CD4-positive, alpha-beta T cell (primary cell): ENCODE results near the gene SMIM45.

Experiments
- ATAC-seq: fragments of 200-7000 bp; cut with Tn5 transposase; one replicate; pipeline ENCODE4 v1.10.0; 2022; ENCODE audit warnings: mild to moderate bottlenecking; ENCODE audit not compliant: poor library complexity
- CTCF ChIA-PET: fragments of 350-600 bp; sonication (Branson Sonifier 250); formaldehyde crosslinking; loops from one replicate; lab custom pipeline; 2021; ENCODE audit warnings: antibody characterized with exemption, inconsistent platforms; lab: Charles Lee
- POLR2A ChIA-PET: fragments of 350-600 bp; sonication (Branson Sonifier 250); formaldehyde crosslinking; loops from one replicate; lab custom pipeline; 2021; ENCODE audit warnings: antibody characterized with exemption, inconsistent platforms; lab: Charles Lee
- DNase-seq, 14 experiments: peaks; one replicate each; pipeline ENCODE4 v3.0.0-alpha.2; 2013 to 2020; ENCODE audit warnings: mixed read lengths in 2 of 14
- H3K27ac ChIP-seq, 2 donors: one replicate each; pipeline versions ENCODE4 v1.5.1 to v1.7.0; 2013; ENCODE audit warnings: low read length in 2 of 2, low read depth in 1 of 2, mild to moderate bottlenecking in 1 of 2
- H3K27me3 ChIP-seq, 2 experiments: 1 replicate in 1 of 2; 2 replicates in 1 of 2; pipeline versions ENCODE4 v1.6.1 to v1.7.0; 2013; ENCODE audit warnings: low read length in 2 of 2, control low read depth in 1 of 2, mild to moderate bottlenecking in 1 of 2, moderate library complexity in 1 of 2; ENCODE audit not compliant: insufficient read depth in 2 of 2, control insufficient read depth in 1 of 2
- H3K36me3 ChIP-seq: one replicate; pipeline ENCODE4 v1.6.1; 2013; ENCODE audit warnings: low read length, control low read depth; ENCODE audit not compliant: insufficient read depth
- H3K4me1 ChIP-seq: one replicate; pipeline ENCODE4 v1.6.1; 2013; ENCODE audit warnings: low read length, control low read depth; ENCODE audit not compliant: insufficient read depth
- H3K4me3 ChIP-seq: one replicate; pipeline ENCODE4 v1.5.1; 2013; ENCODE audit warnings: mild to moderate bottlenecking, low read length, moderate library complexity
- H3K9me3 ChIP-seq, 2 experiments: 1 replicate in 1 of 2; 2 replicates in 1 of 2; pipeline versions ENCODE4 v1.6.1 to v1.7.0; 2013; ENCODE audit warnings: low read length in 2 of 2, mild to moderate bottlenecking in 2 of 2, control low read depth in 1 of 2, moderate library complexity in 1 of 2; ENCODE audit not compliant: control insufficient read depth in 1 of 2, insufficient read depth in 1 of 2
- H3K27ac Mint-ChIP-seq: one replicate; pipeline ENCODE4 v1.8.0; 2020; ENCODE audit warnings: mixed read lengths
- H3K27me3 Mint-ChIP-seq: one replicate; pipeline ENCODE4 v1.8.0; 2021; ENCODE audit warnings: mixed read lengths
- H3K36me3 Mint-ChIP-seq: one replicate; pipeline ENCODE4 v1.8.0; 2021; ENCODE audit warnings: low read depth, mixed read lengths
- H3K4me1 Mint-ChIP-seq: one replicate; pipeline ENCODE4 v1.8.0; 2021; ENCODE audit warnings: low read depth, mixed read lengths
- H3K4me3 Mint-ChIP-seq: one replicate; pipeline ENCODE4 v1.8.0; 2020; ENCODE audit warnings: mild to moderate bottlenecking, mixed read lengths
- H3K9me3 Mint-ChIP-seq: one replicate; pipeline ENCODE4 v1.8.0; 2020; ENCODE audit warnings: mixed read lengths
- CTCF ChIP-seq: fragments of 200-600 bp; IDR thresholded peaks from one replicate; pipeline ENCODE4 v1.8.0; 2022; ENCODE audit warnings: antibody characterized with exemption, mild to moderate bottlenecking
- intact Hi-C, 2 experiments: fragments of 100-400 bp; cut with DNase I in 1 of 2; cut with micrococcal nuclease in 1 of 2; formaldehyde crosslinking; loops; one replicate each; pipeline versions ENCODE4 v1.15.1 to v1.9.0; 2023 to 2025; cut with DNase I, micrococcal nuclease

Gene SMIM45

DNA sequence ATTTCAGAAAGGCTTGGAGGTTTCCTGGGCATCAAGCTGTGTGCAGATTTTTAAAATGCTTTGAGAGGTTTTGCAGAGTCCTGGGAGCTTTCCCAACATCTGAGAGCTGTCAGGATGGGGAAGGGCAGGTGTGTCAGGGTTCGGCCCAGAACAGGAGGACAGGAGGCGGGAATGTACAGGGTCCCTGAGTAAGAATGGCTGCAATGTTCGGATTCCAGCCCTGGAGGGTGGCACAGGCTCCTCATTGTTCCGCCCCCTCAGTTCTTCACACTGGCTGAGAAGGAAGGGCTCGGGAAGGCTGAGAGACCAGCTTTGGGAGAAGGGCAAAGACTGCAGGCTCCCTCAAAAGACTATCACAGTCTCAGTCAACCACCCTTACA lies 12.2 kb downstream of the SMIM45 start:
- no peaks in the 10 kb centered on the region for H3K4me1 Mint-ChIP-seq
- no peak overlapping the region for H3K4me3 ChIP-seq

DNA sequence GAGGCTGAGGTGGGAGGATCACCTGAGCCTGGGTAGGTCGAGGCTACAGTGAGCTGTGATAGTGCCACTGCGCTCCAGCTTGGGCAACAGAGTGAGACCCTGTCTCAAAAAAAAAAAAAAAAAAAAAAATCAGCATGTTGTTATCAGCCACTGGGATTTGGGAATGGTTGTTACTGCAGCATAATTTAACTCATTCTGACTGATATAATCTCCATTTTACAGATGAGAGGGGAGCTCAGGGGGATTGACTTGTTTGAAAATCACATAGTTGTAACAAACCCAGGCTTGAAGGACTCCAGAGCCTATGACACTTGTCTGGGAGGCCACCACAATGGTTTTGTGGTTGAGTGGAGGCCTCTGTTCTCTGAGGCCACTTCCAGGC lies 14.3 kb downstream of the SMIM45 start:
- Mint-ChIP-seq H3K36me3 (no peaks in the 10 kb centered on the region), H3K27ac (no peak overlapping the region), H3K9me3 (no peaks in the 10 kb centered on the region), H3K27me3 (peaks cover 6% of the 10 kb centered on the region), H3K4me3 (no peak overlapping the region), H3K4me1 (no peaks in the 10 kb centered on the region)
- H3K4me3 ChIP-seq = no peak overlapping the region
- DNase-seq (no peak), ATAC-seq (no peak)
- H3K9me3 ChIP-seq = no peaks in the 10 kb centered on the region
- no peaks in the 10 kb centered on the region for H3K36me3 ChIP-seq
- POLR2A ChIA-PET = no interaction called here
- intact Hi-C loops = loop anchor here (1.0 to 10.0 kb wide), 5 partner anchors 349 to 509 kb away; no protein-coding TSS in a partner anchor
- H3K4me1 ChIP-seq = no peaks in the 10 kb centered on the region
- CTCF ChIA-PET = interaction anchor here (1.2 kb wide), 1 partner anchor 125 kb away, joined by 3 read pairs; no protein-coding TSS in a partner anchor
- H3K27ac ChIP-seq = no peak overlapping the region
- TF ChIP-seq CTCF = no peak
- peaks cover 0 to 3% of the 10 kb centered on the region in 2 experiments for H3K27me3 ChIP-seq

More for the DNA sequence above, 12.2 kb downstream of the SMIM45 start:
- H3K4me1 ChIP-seq = peaks cover 2% of the 10 kb centered on the region
- Mint-ChIP-seq H3K9me3 (no peaks in the 10 kb centered on the region), H3K4me3 (no peak overlapping the region), H3K36me3 (no peaks in the 10 kb centered on the region), H3K27me3 (peaks cover 6% of the 10 kb centered on the region), H3K27ac (no peak overlapping the region)
- H3K9me3 ChIP-seq = no peaks in the 10 kb centered on the region
- H3K36me3 ChIP-seq = no peaks in the 10 kb centered on the region
- no peak for TF ChIP-seq CTCF
- no peak overlapping the region for H3K27ac ChIP-seq
- ATAC-seq (no peak), DNase-seq (no peak)
- ChIA-PET CTCF (no interaction called here), POLR2A (interaction anchor here (0.6 kb wide), 1 partner anchor 93 kb away, joined by 3 read pairs; no protein-coding TSS in a partner anchor)
- intact Hi-C loops = loop anchor here (10.0 kb wide), 2 partner anchors 351 to 511 kb away; no protein-coding TSS in a partner anchor
- H3K27me3 ChIP-seq = no peaks in the 10 kb centered on the region

DNA sequence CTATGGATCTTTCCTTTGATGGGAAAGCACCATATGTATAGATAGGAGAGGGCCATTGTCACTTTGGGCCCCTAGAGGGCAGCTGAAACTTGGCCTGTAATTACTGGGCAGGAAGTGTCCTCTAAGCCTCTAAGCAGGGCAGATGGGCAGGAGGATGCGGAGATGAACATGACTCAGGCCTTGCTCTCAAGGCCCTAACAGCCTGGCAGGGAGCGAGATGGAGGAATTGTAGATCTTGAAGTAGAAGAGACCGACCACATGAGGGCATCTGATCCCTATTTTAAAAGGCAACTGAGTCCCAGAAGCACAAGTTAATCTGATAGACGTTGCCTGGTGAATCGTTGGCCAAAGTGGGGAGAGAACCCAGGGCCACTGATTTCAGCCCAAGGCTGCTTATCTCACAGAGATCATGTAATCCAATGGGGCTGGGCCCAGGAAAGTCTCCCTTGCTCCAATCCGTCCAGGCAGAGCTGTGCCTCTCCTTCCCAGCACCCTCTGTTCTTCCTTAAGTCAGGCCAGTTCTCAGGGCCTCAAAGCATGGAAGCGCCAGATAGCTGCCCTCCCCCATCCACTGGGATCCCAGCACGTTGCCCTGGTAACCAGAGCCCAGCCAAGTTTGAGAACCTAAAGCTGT lies 14.8 kb downstream of the SMIM45 start:
- ATAC-seq (peak; percentile 61), DNase-seq (peak in 7 of 14 experiments; percentile 25 to 80 (median 49))
- Histone ChIP-seq H3K4me1 (no peaks in the 10 kb centered on the region), H3K27ac (no peak overlapping the region), H3K4me3 (no peak overlapping the region), H3K9me3 (peaks cover 0 to 2% of the 10 kb centered on the region in 2 experiments), H3K27me3 (peaks cover under 1 to 8% of the 10 kb centered on the region in 2 experiments), H3K36me3 (no peaks in the 10 kb centered on the region)
- ChIA-PET CTCF (interaction anchor here (0.6 to 1.2 kb wide), 2 partner anchors 125 to 478 kb away, joined by 3 read pairs; no protein-coding TSS in a partner anchor), POLR2A (interaction anchor here (1.1 kb wide), 1 partner anchor 9 kb away, joined by 3 read pairs; no protein-coding TSS in a partner anchor)
- no peak overlapping the region for H3K27ac Mint-ChIP-seq
- peaks cover 6% of the 10 kb centered on the region for H3K27me3 Mint-ChIP-seq
- no peaks in the 10 kb centered on the region for H3K36me3 Mint-ChIP-seq
- H3K4me1 Mint-ChIP-seq = no peaks in the 10 kb centered on the region
- TF ChIP-seq CTCF = peak; percentile 43
- intact Hi-C loops = loop anchor here (1.0 to 10.0 kb wide), 5 partner anchors 348 to 508 kb away; no protein-coding TSS in a partner anchor
- H3K9me3 Mint-ChIP-seq = no peaks in the 10 kb centered on the region
- H3K4me3 Mint-ChIP-seq = no peak overlapping the region
